SK-N-SH (cell line): ENCODE data around the gene ARHGEF3. TPM values are rescaled to one million over a fixed set of nuclear protein-coding genes. Genes with fewer than 3 reads are reported as not detected.

Source experiments
- CTCF ChIA-PET: fragments of 300-600, 350-600 bp; formaldehyde crosslinking; extraction: SDS; loops from one replicate; lab custom pipeline; 2021; lab: Yijun Ruan, JAX
- POLR2A ChIA-PET: fragments of 350-600 bp; sonication (Branson Sonifier 250); formaldehyde crosslinking; extraction: SDS; loops from one replicate; lab custom pipeline; 2020; ENCODE audit warnings: antibody characterized with exemption, inconsistent platforms; lab: Yijun Ruan, JAX
- DNase-seq: peaks from one replicate; pipeline ENCODE4 v3.0.0; 2012
- H2AFZ ChIP-seq: fragments of 200-600 bp; sonication (generic); 2 replicates; pipeline ENCODE4 v1.8.1; 2016; ENCODE audit warnings: antibody characterized with exemption, mild to moderate bottlenecking, low read depth
- H3F3A ChIP-seq: fragments of 200-600 bp; sonication (generic); replicated peaks from 2 replicates; pipeline ENCODE3; 2016; ENCODE audit warnings: antibody characterized with exemption, mild to moderate bottlenecking; ENCODE audit not compliant: insufficient read depth
- H3K27ac ChIP-seq, 2 experiments: fragments of 200-500 bp in 1 of 2; fragments of 200-600 bp in 1 of 2; sonication (Bioruptor generic) in 1 of 2; sonication (generic), shearing (Covaris generic) in 1 of 2; 2 replicates each; pipeline versions ENCODE4 v1.5.1 to v1.6.1; 2014 to 2016; ENCODE audit warnings: low read depth in 2 of 2, inconsistent platforms in 1 of 2, low read length in 1 of 2, mild to moderate bottlenecking in 1 of 2, mixed read lengths in 1 of 2
- H3K27me3 ChIP-seq: fragments of 200-600 bp; sonication (generic), shearing (Covaris generic); 2 replicates; pipeline ENCODE4 v1.6.1; 2016; ENCODE audit warnings: mixed run types; ENCODE audit not compliant: insufficient read depth
- H3K36me3 ChIP-seq, 2 experiments: fragments of 200-500 bp in 1 of 2; fragments of 200-600 bp in 1 of 2; sonication (Bioruptor generic) in 1 of 2; sonication (generic) in 1 of 2; replicated peaks in 1 of 2; 2 replicates each; pipeline versions ENCODE3 to v1.5.1; 2014 to 2016; ENCODE audit warnings: low read length in 1 of 2, mild to moderate bottlenecking in 1 of 2; ENCODE audit not compliant: insufficient read depth in 2 of 2, control insufficient read depth in 1 of 2
- H3K4me1 ChIP-seq, 2 experiments: fragments of 200-500 bp in 1 of 2; fragments of 200-600 bp in 1 of 2; sonication (Bioruptor generic) in 1 of 2; sonication (generic), shearing (Covaris generic) in 1 of 2; 2 replicates each; pipeline versions ENCODE4 v1.5.1 to v1.6.1; 2014 to 2016; ENCODE audit warnings: low read depth in 1 of 2, low read length in 1 of 2, mixed run types in 1 of 2; ENCODE audit not compliant: insufficient read depth in 2 of 2, control insufficient read depth in 1 of 2
- H3K4me2 ChIP-seq: fragments of 200-600 bp; sonication (generic), shearing (Covaris generic); 2 replicates; pipeline ENCODE4 v1.6.1; 2017; ENCODE audit warnings: mixed run types
- H3K4me3 ChIP-seq, 2 experiments: fragments of 200-500 bp in 1 of 2; fragments of 200-600 bp in 1 of 2; sonication (Bioruptor generic) in 1 of 2; sonication (generic), shearing (Covaris generic) in 1 of 2; 2 replicates each; pipeline versions ENCODE4 v1.5.1 to v1.8.1; 2014 to 2016; ENCODE audit warnings: low read depth in 2 of 2, inconsistent platforms in 1 of 2, low read length in 1 of 2, mild to moderate bottlenecking in 1 of 2, mixed read lengths in 1 of 2, moderate library complexity in 1 of 2
- H3K79me2 ChIP-seq: fragments of 200-600 bp; sonication (generic); 2 replicates; pipeline ENCODE4 v1.8.1; 2017; ENCODE audit warnings: mild to moderate bottlenecking; ENCODE audit not compliant: insufficient read depth
- H3K9ac ChIP-seq: fragments of 200-600 bp; sonication (generic); 2 replicates; pipeline ENCODE4 v1.6.1; 2017; ENCODE audit warnings: mixed run types
- H3K9me2 ChIP-seq: fragments of 200-600 bp; sonication (generic); 2 replicates; pipeline ENCODE4 v1.6.1; 2017; ENCODE audit warnings: mixed run types
- H3K9me3 ChIP-seq: fragments of 200-600 bp; sonication (generic); 2 replicates; pipeline ENCODE4 v1.6.1; 2017; ENCODE audit warnings: mixed run types, mild to moderate bottlenecking, moderate library complexity
- H4K20me1 ChIP-seq: fragments of 200-600 bp; sonication (generic); 2 replicates; pipeline ENCODE4 v1.6.1; 2017; ENCODE audit warnings: mild to moderate bottlenecking, mixed run types; ENCODE audit not compliant: insufficient read depth
- EP300 ChIP-seq, 2 experiments: IDR thresholded peaks; 2 replicates each; pipeline versions ENCODE4 v1.4.0 to v1.6.1; 2012; ENCODE audit warnings: borderline replicate concordance in 1 of 2, low read depth in 1 of 2, low read length in 1 of 2
- MXI1 ChIP-seq: IDR thresholded peaks from 2 replicates; pipeline ENCODE4 v1.6.1; 2012; ENCODE audit warnings: mild to moderate bottlenecking, low read depth, low read length, improper control_type of control experiment
- NRF1 ChIP-seq: IDR thresholded peaks from 2 replicates; pipeline ENCODE4 v1.6.1; 2012; ENCODE audit warnings: low read depth, mild to moderate bottlenecking, low read length
- RAD21 ChIP-seq: IDR thresholded peaks from 2 replicates; pipeline ENCODE4 v1.6.1; 2012; ENCODE audit warnings: mild to moderate bottlenecking, low read length
- RXRA ChIP-seq: IDR thresholded peaks from 2 replicates; pipeline ENCODE4 v1.4.0; 2012; ENCODE audit warnings: low read depth, mild to moderate bottlenecking, borderline replicate concordance
- SMC3 ChIP-seq: IDR thresholded peaks from 2 replicates; pipeline ENCODE4 v1.6.1; 2012; ENCODE audit warnings: low read depth, low read length, improper control_type of control experiment
- TEAD4 ChIP-seq: IDR thresholded peaks from 2 replicates; pipeline ENCODE4 v1.4.0; 2012; ENCODE audit warnings: mild to moderate bottlenecking, borderline replicate concordance; ENCODE audit not compliant: insufficient read depth
- WGBS: methylation state at CpG from one replicate; pipeline ENCODE4 v1.1.6; 2017; ENCODE audit warnings: low lambda C conversion rate; 5-methylcytosine and 5-hydroxymethylcytosine counted together
- polyA plus RNA-seq, 3 experiments: library from polyadenylated mRNA; depleted of rRNA; stranded (reverse); fragments of >200 nt; gene quantifications; 2 replicates each; pipeline ENCODE4 v1.2.3, GENCODE V29; 2012
- TF ChIP-seq, protein P1 (sequence below): IDR thresholded peaks from 2 replicates; pipeline ENCODE4 v1.4.0; 2012; ENCODE audit warnings: low read depth
- TF ChIP-seq, protein P2 (sequence below): IDR thresholded peaks from 2 replicates; pipeline ENCODE4 v1.6.1; 2012; ENCODE audit warnings: mild to moderate bottlenecking, low read depth, low read length, moderate library complexity

Gene ARHGEF3
- polyA plus RNA-seq, 1 of the 3 experiments (the other 2 are of a cell fraction), result 5.9 TPM

DNA sequence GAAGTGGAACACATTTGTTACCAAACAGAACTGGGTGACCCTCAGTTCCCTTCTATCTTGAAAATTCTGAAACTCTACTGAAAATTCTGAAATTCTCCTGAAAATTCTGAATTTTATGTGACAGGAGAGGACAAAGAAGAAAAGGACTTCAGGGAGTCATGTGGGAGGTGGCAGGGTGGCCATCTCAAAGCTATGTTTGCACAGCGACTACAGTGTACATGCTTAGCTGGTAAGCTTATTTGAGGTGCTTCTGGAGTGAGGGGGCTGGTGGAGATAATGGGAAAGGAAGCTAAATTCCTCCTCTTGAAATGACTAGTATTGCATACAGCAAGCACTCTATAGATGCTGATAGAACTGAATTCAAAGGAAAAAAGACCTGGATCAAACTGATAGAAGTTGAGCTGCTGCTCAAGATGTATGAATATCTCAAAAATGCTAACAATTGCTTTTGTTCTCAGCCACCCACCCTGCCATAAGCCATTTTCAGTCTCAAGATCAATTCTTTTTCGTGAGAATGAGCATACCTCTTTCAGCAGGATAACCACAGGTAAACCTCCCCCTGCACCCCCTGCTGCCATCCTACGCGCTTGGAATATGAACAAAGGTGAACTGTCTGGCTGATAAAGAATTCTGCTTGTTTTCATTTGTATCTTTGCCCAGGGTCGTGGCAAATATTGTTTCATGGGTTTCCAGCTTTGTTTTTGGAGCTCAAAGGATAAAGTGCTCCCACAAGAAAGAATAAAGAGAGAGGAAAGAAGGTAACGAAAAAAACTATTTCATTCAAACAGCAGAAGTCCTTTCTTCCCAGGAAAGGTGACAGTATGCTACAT, 16.6 kb upstream of the ARHGEF3 start:
- no peak for DNase-seq
- Histone ChIP-seq H3K27me3 (no peaks in the 10 kb centered on the region), H3K27ac (no peak overlapping the region), H3K4me1 (peaks cover 0 to 9% of the 10 kb centered on the region in 2 experiments; a peak in 2 of 4 replicates), H3K36me3 (no peaks in the 10 kb centered on the region), H3K4me3 (no peak overlapping the region), H4K20me1 (no peaks in the 10 kb centered on the region), H3K79me2 (no peaks in the 10 kb centered on the region), H2AFZ (no peak overlapping the region), H3K9ac (no peak overlapping the region), H3F3A (peaks cover 6% of the 10 kb centered on the region), H3K9me2 (no peaks in the 10 kb centered on the region), H3K4me2 (no peak overlapping the region), H3K9me3 (no peaks in the 10 kb centered on the region)
- POLR2A ChIA-PET, result interaction anchor here (1.9 kb wide), 1 partner anchor 13 kb away, joined by 5 read pairs; no protein-coding TSS in a partner anchor
- CTCF ChIA-PET, result interaction anchor here (0.7 to 2.5 kb wide), 6 partner anchors 17 to 177 kb away, joined by 3 to 11 read pairs (median 4); partner anchors contain the start of gene ARHGEF3
- TF ChIP-seq, protein P1, sequence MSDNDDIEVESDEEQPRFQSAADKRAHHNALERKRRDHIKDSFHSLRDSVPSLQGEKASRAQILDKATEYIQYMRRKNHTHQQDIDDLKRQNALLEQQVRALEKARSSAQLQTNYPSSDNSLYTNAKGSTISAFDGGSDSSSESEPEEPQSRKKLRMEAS, result no peak
- TF ChIP-seq TEAD4, result no peak
- no peak for TF ChIP-seq RXRA
- no peak for TF ChIP-seq SMC3
- 88% methylated on average over 6 of the region's 6 CpGs for whole genome bisulfite sequencing

DNA sequence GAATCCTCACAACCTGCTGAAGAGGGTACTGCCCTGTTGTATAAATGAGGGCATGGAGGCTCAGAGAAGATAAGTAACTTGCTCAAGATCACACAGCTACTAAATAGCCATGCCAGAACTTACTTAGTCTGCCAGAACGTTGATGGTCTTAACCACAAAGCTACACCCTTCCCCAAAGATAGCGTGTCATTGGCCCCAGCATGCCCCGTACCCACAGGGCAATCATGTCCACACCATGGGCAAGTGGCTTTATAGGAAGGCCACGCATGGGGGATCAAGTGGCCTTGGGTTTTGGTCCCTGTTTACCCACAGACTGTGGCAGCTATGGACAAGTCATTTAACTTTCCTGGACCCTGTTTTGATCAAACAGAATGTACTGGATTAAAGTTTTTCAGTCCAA, 15.9 kb upstream of the ARHGEF3 start:
- TF ChIP-seq EP300 (IDR thresholded peaks at IDR 0.05; ENCODE audit: borderline replicate concordance in 1 of 2, low read depth in 1 of 2, low read length in 1 of 2) (no peak), SMC3 (no peak), MXI1 (no peak), NRF1 (no peak), RAD21 (no peak)
- TF ChIP-seq, protein P2, sequence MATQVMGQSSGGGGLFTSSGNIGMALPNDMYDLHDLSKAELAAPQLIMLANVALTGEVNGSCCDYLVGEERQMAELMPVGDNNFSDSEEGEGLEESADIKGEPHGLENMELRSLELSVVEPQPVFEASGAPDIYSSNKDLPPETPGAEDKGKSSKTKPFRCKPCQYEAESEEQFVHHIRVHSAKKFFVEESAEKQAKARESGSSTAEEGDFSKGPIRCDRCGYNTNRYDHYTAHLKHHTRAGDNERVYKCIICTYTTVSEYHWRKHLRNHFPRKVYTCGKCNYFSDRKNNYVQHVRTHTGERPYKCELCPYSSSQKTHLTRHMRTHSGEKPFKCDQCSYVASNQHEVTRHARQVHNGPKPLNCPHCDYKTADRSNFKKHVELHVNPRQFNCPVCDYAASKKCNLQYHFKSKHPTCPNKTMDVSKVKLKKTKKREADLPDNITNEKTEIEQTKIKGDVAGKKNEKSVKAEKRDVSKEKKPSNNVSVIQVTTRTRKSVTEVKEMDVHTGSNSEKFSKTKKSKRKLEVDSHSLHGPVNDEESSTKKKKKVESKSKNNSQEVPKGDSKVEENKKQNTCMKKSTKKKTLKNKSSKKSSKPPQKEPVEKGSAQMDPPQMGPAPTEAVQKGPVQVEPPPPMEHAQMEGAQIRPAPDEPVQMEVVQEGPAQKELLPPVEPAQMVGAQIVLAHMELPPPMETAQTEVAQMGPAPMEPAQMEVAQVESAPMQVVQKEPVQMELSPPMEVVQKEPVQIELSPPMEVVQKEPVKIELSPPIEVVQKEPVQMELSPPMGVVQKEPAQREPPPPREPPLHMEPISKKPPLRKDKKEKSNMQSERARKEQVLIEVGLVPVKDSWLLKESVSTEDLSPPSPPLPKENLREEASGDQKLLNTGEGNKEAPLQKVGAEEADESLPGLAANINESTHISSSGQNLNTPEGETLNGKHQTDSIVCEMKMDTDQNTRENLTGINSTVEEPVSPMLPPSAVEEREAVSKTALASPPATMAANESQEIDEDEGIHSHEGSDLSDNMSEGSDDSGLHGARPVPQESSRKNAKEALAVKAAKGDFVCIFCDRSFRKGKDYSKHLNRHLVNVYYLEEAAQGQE, result no peak
- no peak overlapping the region for H3K4me2 ChIP-seq
- DNase-seq, result no peak
- ChIA-PET POLR2A (interaction anchor here (1.9 kb wide), 1 partner anchor 12 kb away, joined by 5 read pairs; no protein-coding TSS in a partner anchor), CTCF (interaction anchor here (0.7 to 2.5 kb wide), 6 partner anchors 13 to 171 kb away, joined by 3 to 11 read pairs (median 4); partner anchors contain the start of gene ARHGEF3)
- H3K27ac ChIP-seq, result no peak overlapping the region
- H3K36me3 ChIP-seq, result no peaks in the 10 kb centered on the region
- no peaks in the 10 kb centered on the region for H3K9me2 ChIP-seq
- H3K79me2 ChIP-seq, result no peaks in the 10 kb centered on the region
- H2AFZ ChIP-seq, result no peak overlapping the region
- H3K4me3 ChIP-seq, result no peak overlapping the region
- peaks cover 6% of the 10 kb centered on the region for H3F3A ChIP-seq
- H3K9me3 ChIP-seq, result no peaks in the 10 kb centered on the region
- no peak overlapping the region for H3K9ac ChIP-seq
- H3K27me3 ChIP-seq, result no peaks in the 10 kb centered on the region
- H4K20me1 ChIP-seq, result no peaks in the 10 kb centered on the region
- H3K4me1 ChIP-seq, result peaks cover 3 to 4% of the 10 kb centered on the region in 2 experiments; a peak in 3 of 4 replicates
- 57% methylated on average over 1 of the region's 4 CpGs for WGBS
